Renal cortical epithelial cell (primary cell): ENCODE results near the gene KLF7. TPM values are rescaled to one million over a fixed set of nuclear protein-coding genes. Genes with fewer than 3 reads are reported as not detected.

ENCODE experiments used
- total RNA-seq: library from RNA; depleted of rRNA; stranded (reverse); fragments of >200 nt; gene quantifications from 2 replicates; pipeline ENCODE4 v1.2.3, GENCODE V29; 2014

Gene KLF7
- total RNA-seq, 1 donor from 2014 or later, result 31.5 TPM

Other genes starting within 250 kb of the KLF7 start
- gene CPO, start 226.4 kb downstream of the KLF7 start, total RNA-seq, result 1.1 TPM in 1 of 2 replicates, not detected in the other